Measurements from ENCODE around the gene LRMDA. TPM values are rescaled to one million over a fixed set of nuclear protein-coding genes. Genes with fewer than 3 reads are reported as not detected.

The LRMDA gene
- total and polyA plus RNA-seq, 7 donors: 1.0 to 5.7 (median 2.5) TPM

GRCh38 chr10:75678527-75678926 is 247.1 kb downstream of the LRMDA start:
- no peak for TF ChIP-seq CTCF (IDR thresholded peaks at IDR 0.05)
- intact Hi-C loops (cut with DNase I): loop anchor here in 1 of 2 donors (10.0 kb wide), 1 partner anchor 626 kb away; no protein-coding TSS in a partner anchor
- H3K9me3 ChIP-seq: no peaks in the 10 kb centered on the region
- H3K27ac ChIP-seq: no peak overlapping the region
- WGBS, 3 donors: 84 to 88% (median 85%) methylated on average over 4 of the region's 4 CpGs
- H3K4me1 ChIP-seq: no peaks in the 10 kb centered on the region
- DNase-seq (no peak), ATAC-seq (no peak)
- no peaks in the 10 kb centered on the region for H3K36me3 ChIP-seq (ENCODE audit: insufficient read depth in 1 of 2, low read depth in 1 of 2)
- peaks cover 0 to 4% (median 0%) of the 10 kb centered on the region in 3 donors for H3K27me3 ChIP-seq (ENCODE audit: insufficient read depth in 3 of 3, low read length in 2 of 3)
- no peak overlapping the region for H3K4me3 ChIP-seq

- no peak for TF ChIP-seq CTCF (IDR thresholded peaks at IDR 0.05)
- Histone ChIP-seq H3K4me1 (no peaks in the 10 kb centered on the region), H3K27me3 (ENCODE audit: insufficient read depth in 3 of 3, low read length in 2 of 3) (peaks cover 0 to 4% (median 0%) of the 10 kb centered on the region in 3 donors), H3K36me3 (ENCODE audit: insufficient read depth in 1 of 2, low read depth in 1 of 2) (no peaks in the 10 kb centered on the region), H3K4me3 (no peak overlapping the region), H3K27ac (no peak overlapping the region), H3K9me3 (no peaks in the 10 kb centered on the region)
- ATAC-seq (no peak), DNase-seq (no peak)
- intact Hi-C loops (cut with DNase I): loop anchor here in 1 of 2 donors (10.0 kb wide), 1 partner anchor 625 kb away; no protein-coding TSS in a partner anchor
- WGBS, 3 donors: 83 to 85% (median 85%) methylated on average over 2 of the region's 2 CpGs
Measured at GRCh38 chr10:75679536-75679935, 248.1 kb downstream of the LRMDA start.

- no peaks in the 10 kb centered on the region for H3K9me3 ChIP-seq
- no peak overlapping the region for H3K4me3 ChIP-seq
- DNase-seq (no peak), ATAC-seq (no peak)
- H3K4me1 ChIP-seq: no peaks in the 10 kb centered on the region
- 90% methylated on average over 7 of the region's 7 CpGs for WGBS, 3 donors
- TF ChIP-seq CTCF (IDR thresholded peaks at IDR 0.05): no peak
- H3K36me3 ChIP-seq (ENCODE audit: insufficient read depth in 1 of 2, low read depth in 1 of 2): no peaks in the 10 kb centered on the region
- H3K27me3 ChIP-seq (ENCODE audit: insufficient read depth in 3 of 3, low read length in 2 of 3): peaks cover 0 to 4% (median 0%) of the 10 kb centered on the region in 3 donors
- intact Hi-C loops (cut with DNase I): no loop called here
- H3K27ac ChIP-seq: no peak overlapping the region
Measured at GRCh38 chr10:75681334-75681733, 249.9 kb downstream of the LRMDA start.

GRCh38 chr10:75682649-75683557 is 251.5 kb downstream of the LRMDA start:
- Histone ChIP-seq H3K27me3 (ENCODE audit: insufficient read depth in 3 of 3, low read length in 2 of 3) (no peaks in the 10 kb centered on the region), H3K4me1 (no peaks in the 10 kb centered on the region), H3K9me3 (peaks cover 6% of the 10 kb centered on the region), H3K36me3 (ENCODE audit: insufficient read depth in 1 of 2, low read depth in 1 of 2) (no peaks in the 10 kb centered on the region), H3K27ac (no peak overlapping the region), H3K4me3 (no peak overlapping the region)
- TF ChIP-seq CTCF (IDR thresholded peaks at IDR 0.05): no peak
- ATAC-seq: no peak
- intact Hi-C loops (cut with DNase I): no loop called here
- 56 to 61% (median 58%) methylated on average over 11 of the region's 11 CpGs for WGBS, 3 donors
- no peak for DNase-seq
